ENCODE data around the gene STAM2.
"Not testable (repeated sequence)": the region's sequence is repeated elsewhere in the genome, so short reads cannot be mapped to it uniquely, and the experiment has no call there.

The STAM2 gene

DNA sequence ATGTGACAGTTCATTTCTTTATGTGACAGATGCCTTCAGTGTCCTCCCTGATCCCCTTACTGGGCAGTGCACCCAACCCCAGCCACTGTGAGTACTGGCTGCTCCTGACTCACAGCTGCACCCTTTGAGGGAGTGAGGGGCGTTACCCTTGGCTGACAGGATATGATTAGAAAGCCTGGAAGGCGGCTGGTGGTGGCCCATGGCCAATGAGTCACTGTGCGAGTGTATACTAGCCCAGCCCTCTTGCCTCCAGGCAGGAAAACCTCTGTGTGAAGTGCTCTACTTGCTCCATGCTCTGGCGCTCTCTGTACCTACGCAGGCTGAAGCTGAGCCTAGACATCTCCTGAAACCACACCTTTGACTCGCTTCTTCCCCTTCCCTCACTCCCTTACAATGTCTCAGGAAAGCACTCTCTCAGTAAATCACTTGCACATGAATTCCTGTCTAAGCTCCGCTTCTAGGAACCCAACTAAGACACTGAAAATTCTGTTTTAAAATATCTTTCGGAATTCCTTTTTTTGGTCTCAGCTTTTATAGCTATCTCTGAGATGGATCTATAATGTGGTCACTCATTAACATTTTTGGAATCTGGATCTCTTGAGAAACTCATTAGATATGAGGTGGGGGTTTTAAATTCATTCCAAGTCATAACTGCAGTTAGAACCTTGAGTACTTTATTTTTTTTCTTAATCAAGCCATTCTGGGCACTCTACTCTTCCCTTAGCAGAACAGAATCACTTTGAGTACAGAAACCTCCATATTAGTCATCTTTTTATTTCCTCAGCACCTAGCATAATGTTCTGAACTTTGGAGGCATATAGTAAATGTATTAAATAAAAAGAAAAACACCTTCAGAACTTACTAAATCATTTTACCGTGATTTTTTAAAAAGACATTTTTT, 25.3 kb upstream of the STAM2 start:
- H3K4me3 ChIP-seq (ENCODE audit: low read depth, low read length) = no peak overlapping the region
- in situ Hi-C loops (cut with HindIII; ENCODE audit: low sequenced_read_pairs) = no loop called here
- TF ChIP-seq, protein P1, sequence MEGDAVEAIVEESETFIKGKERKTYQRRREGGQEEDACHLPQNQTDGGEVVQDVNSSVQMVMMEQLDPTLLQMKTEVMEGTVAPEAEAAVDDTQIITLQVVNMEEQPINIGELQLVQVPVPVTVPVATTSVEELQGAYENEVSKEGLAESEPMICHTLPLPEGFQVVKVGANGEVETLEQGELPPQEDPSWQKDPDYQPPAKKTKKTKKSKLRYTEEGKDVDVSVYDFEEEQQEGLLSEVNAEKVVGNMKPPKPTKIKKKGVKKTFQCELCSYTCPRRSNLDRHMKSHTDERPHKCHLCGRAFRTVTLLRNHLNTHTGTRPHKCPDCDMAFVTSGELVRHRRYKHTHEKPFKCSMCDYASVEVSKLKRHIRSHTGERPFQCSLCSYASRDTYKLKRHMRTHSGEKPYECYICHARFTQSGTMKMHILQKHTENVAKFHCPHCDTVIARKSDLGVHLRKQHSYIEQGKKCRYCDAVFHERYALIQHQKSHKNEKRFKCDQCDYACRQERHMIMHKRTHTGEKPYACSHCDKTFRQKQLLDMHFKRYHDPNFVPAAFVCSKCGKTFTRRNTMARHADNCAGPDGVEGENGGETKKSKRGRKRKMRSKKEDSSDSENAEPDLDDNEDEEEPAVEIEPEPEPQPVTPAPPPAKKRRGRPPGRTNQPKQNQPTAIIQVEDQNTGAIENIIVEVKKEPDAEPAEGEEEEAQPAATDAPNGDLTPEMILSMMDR (IDR thresholded peaks at IDR 0.05; ENCODE audit: low read depth, low read length) = no peak
- peak; percentile 97 for DNase-seq (ENCODE audit: low read depth, low spot score)

DNA sequence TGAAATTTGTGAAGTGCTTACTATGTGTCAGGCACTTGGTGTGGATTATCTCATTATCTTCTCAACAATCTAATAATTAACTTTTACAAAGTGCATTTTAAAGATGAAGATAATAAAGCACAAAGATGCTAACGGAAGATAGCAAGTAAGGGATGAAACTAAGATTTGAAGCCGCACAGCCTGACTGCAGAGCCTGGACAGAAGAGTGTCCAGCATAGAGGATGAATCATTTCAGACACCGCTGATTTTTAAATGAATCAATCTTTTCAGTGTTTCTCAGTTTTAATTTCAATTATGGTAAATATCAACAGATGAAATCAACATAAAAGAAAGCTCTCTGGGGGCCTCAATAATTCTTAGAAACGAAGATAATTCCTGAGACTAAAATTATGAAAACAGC, 24.5 kb upstream of the STAM2 start:
- TF ChIP-seq, protein P1 (IDR thresholded peaks at IDR 0.05; ENCODE audit: low read depth, low read length) = no peak
- H3K4me3 ChIP-seq (ENCODE audit: low read depth, low read length) = no peak overlapping the region
- peak; percentile 22 for DNase-seq (ENCODE audit: low read depth, low spot score)
- in situ Hi-C loops (cut with HindIII; ENCODE audit: low sequenced_read_pairs) = no loop called here

DNA sequence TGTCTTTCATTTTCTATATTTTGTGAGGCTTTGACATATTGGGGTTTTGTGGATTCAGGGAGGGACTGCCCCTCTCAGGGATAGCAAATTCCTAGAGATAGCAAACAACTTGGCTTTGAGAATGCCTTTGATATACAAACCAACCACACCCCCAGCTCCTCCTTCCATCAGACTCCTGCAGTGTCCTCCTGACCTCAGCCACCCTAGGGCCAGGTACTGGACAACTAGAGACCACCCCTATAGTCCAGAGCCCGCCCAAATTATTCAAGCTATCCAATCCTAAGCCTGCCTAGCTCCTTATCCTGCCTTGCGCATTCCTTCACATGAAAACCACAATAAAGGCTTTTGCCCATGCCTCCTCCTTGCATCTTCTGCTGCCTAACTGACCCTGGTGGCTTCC, 22.9 kb upstream of the STAM2 start:
- in situ Hi-C loops (cut with HindIII; ENCODE audit: low sequenced_read_pairs) = no loop called here
- TF ChIP-seq, protein P1 (IDR thresholded peaks at IDR 0.05; ENCODE audit: low read depth, low read length) = no peak
- H3K4me3 ChIP-seq (ENCODE audit: low read depth, low read length) = no peak overlapping the region
- no peak for DNase-seq (ENCODE audit: low read depth, low spot score)

DNA sequence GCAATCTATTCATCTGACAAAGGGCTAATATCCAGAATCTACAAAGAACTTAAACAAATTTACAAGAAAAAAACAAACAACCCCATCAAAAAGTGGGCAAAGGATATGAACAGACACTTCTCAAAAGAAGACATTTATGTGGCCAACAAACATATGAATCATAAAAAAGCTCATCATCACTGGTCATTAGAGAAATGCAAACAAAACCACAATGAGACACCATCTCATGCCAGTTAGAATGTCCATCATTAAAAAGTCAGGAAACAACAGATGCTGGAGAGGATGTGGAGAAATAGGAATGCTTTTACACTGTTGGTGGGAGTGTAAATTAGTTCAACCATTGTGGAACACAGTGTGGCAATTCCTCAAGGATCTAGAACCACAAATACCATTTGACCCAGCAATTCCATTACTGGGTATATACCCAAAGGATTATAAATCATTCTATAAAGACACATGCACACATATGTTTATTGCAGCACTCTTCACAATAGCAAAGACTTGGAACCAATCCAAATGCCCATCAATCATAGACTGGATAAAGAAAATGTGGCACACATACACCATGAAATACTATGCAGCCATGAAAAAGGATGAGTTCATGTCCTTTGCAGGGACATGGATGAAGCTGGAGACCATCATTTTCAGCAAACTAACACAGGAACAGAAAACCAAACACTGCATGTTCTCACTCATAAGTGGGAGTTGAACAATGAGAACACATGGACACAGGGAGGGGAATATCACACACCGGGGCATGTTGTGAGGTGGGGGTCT, 22.1 kb upstream of the STAM2 start:
- DNase-seq (ENCODE audit: low read depth, low spot score); in situ Hi-C loops (cut with HindIII; ENCODE audit: low sequenced_read_pairs); H3K4me3 ChIP-seq (ENCODE audit: low read depth, low read length): not testable (repeated sequence)

DNA sequence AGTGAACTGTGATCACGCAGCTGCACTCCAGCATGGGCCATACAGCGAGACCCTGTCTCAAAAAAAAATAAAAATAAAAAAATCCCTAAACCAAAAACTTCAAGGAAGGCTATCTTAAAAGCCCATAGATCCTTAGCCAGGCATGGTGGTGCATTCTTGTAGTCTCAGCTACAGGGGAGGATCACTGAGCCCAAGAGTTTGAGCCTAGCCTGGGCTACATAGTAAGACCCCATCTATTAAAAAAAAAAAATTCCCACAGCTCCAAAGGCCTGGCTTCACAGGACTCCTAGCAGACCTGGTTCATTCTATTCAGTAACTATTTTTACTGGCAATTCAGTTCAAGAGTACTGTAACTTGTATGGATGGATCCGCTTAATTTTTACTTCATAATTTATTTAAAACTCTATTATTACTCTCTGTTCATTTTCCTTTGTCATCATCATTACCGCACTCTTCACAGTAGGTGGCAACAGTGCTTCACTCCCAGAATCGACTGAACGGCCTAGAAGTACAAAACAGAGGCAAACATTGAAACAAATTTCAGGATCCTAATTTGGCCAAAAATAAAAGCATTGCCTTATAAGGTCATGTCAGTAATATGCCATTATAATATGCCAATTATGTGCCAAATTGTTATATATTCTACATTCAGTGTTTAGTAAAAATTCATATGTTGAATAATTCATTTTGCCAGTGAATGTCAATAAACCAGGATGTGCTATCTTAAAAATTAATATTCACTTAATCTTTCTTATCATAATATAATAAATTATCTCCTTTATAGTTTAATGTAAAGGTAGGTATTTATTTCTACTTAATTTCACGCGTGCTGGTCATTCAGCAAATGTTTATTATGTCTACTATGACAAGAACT, 14.3 kb upstream of the STAM2 start:
- peak; percentile 75 for DNase-seq (ENCODE audit: low read depth, low spot score)
- in situ Hi-C loops (cut with HindIII; ENCODE audit: low sequenced_read_pairs) = no loop called here
- TF ChIP-seq, protein P1 (IDR thresholded peaks at IDR 0.05; ENCODE audit: low read depth, low read length) = peak; percentile 78
- no peak overlapping the region for H3K4me3 ChIP-seq (ENCODE audit: low read depth, low read length)

DNA sequence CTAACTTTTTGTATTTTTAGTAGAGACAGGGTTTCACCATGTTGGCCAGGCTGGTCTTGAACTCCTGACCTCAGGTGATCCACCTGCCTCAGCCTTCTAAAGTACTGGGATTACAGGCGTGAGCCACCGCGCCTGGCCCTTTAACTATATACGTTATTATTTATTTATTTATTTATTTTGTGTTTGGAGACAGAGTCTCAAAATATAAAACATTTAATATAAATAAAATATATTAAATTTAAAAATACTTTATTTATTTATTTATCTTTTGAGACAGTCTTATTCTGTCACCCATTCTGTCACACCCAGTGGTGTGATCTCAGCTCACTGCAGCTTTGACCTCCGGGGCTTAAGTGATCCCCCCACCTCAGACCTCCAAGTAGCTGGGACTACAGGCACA, 11.2 kb upstream of the STAM2 start:
- DNase-seq (ENCODE audit: low read depth, low spot score); in situ Hi-C loops (cut with HindIII; ENCODE audit: low sequenced_read_pairs); H3K4me3 ChIP-seq (ENCODE audit: low read depth, low read length): not testable (repeated sequence)

DNA sequence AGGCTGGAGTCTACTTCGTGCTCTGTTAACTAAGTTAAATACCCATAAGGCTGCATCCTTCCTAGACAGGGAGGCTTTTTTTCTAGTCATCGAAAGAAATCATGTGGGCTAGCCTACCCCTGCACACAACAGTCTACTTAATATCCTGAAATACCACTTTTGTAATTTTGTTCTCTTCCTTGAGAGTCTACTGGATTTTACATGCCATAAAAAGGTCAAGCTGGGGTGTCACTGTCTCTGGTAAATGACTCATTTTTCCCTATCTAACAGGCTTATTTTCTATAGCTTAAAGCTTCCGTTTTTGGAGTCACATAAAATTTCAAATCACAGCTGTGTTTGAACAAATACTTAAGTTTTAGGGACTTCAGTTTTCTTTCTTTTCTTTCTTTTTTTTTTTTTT, 10.7 kb upstream of the STAM2 start:
- DNase-seq (ENCODE audit: low read depth, low spot score) = no peak
- H3K4me3 ChIP-seq (ENCODE audit: low read depth, low read length) = no peak overlapping the region
- TF ChIP-seq, protein P1 (IDR thresholded peaks at IDR 0.05; ENCODE audit: low read depth, low read length) = no peak
- in situ Hi-C loops (cut with HindIII; ENCODE audit: low sequenced_read_pairs) = no loop called here

Data from astrocyte of the spinal cord (primary cell).